Adrenal gland (tissue), 12 donors: Measurements from ENCODE around the gene PTF1A. TPM values are rescaled to one million over a fixed set of nuclear protein-coding genes. Genes with fewer than 3 reads are reported as not detected.

Experiments used
- DNase-seq, 7 donors: peaks; one replicate each; pipeline ENCODE4 v3.0.0-alpha.2; 2019 to 2020
- H3K27ac ChIP-seq, 5 donors: fragments of 200-600 bp; sonication (generic) in 4 of 5; 1 replicate in 3 of 5; 2 replicates in 2 of 5; pipeline versions ENCODE4 v1.5.1 to v1.8.0; 2016 to 2020; ENCODE audit warnings: mild to moderate bottlenecking in 1 of 5
- H3K27me3 ChIP-seq: fragments of 200-600 bp; 2 replicates; pipeline ENCODE4 v1.8.0; 2021
- H3K36me3 ChIP-seq, 2 donors: fragments of 200-600 bp; replicated peaks in 1 of 2; 1 replicate in 1 of 2; 2 replicates in 1 of 2; pipeline versions ENCODE4 v1.5.1 to v1.8.0; 2018 to 2022
- H3K4me1 ChIP-seq, 2 donors: fragments of 200-600 bp; replicated peaks in 1 of 2; 1 replicate in 1 of 2; 2 replicates in 1 of 2; pipeline versions ENCODE4 v1.5.1 to v1.8.0; 2018 to 2021
- H3K4me3 ChIP-seq, 4 donors: fragments of 200-600 bp; sonication (generic) in 3 of 4; one replicate each; pipeline ENCODE4 v1.5.1; 2016 to 2018
- H3K9me3 ChIP-seq, 3 donors: fragments of 200-600 bp; sonication (generic) in 1 of 3; replicated peaks in 1 of 3; 1 replicate in 2 of 3; 2 replicates in 1 of 3; pipeline versions ENCODE4 v1.5.1 to v1.8.0; 2016 to 2021
- POLR2A ChIP-seq, 2 donors: fragments of 450-650 bp; IDR thresholded peaks; one replicate each; pipeline ENCODE4 v1.6.1; 2017; ENCODE audit warnings: antibody characterized with exemption in 2 of 2, mild to moderate bottlenecking in 2 of 2, moderate library complexity in 1 of 2
- WGBS, 4 donors: extraction: QIAGEN DNeasy Blood & Tissue Kit in 2 of 4; methylation state at CpG; one replicate each; pipeline versions ENCODE4 v1.1.5 to v1.1.7; 2013 to 2017; 5-methylcytosine and 5-hydroxymethylcytosine counted together
- intact Hi-C, 2 donors: fragments of 100-400 bp; cut with DNase I; formaldehyde crosslinking; loops; one replicate each; pipeline versions ENCODE4 v1.14.1 to v1.15.0; 2022 to 2023
- polyA plus RNA-seq, 3 donors: library from polyadenylated mRNA; stranded (reverse); fragments of 200-250 nt in 2 of 3; fragments of 350-450 nt in 1 of 3; fragmentation: Illumina TruSeq in 1 of 3; extraction: RNeasy Lipid Tissue Mini Kit (QIAGEN cat#74804) in 1 of 3; gene quantifications; one replicate each; pipeline ENCODE4 v1.2.3, GENCODE V29; 2013 to 2014
- total RNA-seq, 9 donors: library from RNA; depleted of rRNA in 4 of 9; stranded (reverse); fragments of >200 nt in 4 of 9; fragments of 120-200 nt in 1 of 9; fragmentation: NEBNext Ultra II Directional in 1 of 9; extraction: Animal tissue kit (Norgen Biotek cat#: 25700) in 1 of 9; gene quantifications; one replicate each; pipeline versions ENCODE4 v1.1.0 to v1.2.4, GENCODE V29; 2013 to 2023
- TF ChIP-seq, protein P1 (sequence below), 6 experiments: fragments of 450-650 bp in 4 of 6; fragments of 200-600 bp in 2 of 6; sonication (generic) in 1 of 6; IDR thresholded peaks; 1 replicate in 5 of 6; 2 replicates in 1 of 6; pipeline versions ENCODE4 v1.5.1 to v1.8.0; 2016 to 2021; ENCODE audit warnings: antibody characterized with exemption in 6 of 6, mild to moderate bottlenecking in 2 of 6, moderate library complexity in 1 of 6
- donor health status: healthy with polysubstance abuse.
- donor health status: Bipolar disorder and iron deficiency.
- donor health status: DM: yes; HTN: yes; CAD: no.
- donor health status: DM: no; HTN: no; CAD: no.
- donor health status: DM: no; HTN: no; CAD: no.
- donor health status: DM: yes; HTN: yes; CAD: no.

Gene PTF1A
- total and polyA plus RNA-seq, 12 donors: not detected

- WGBS, 4 donors: 76 to 89% (median 84%) methylated on average over 4 of the region's 4 CpGs
- Histone ChIP-seq H3K4me3 (no peak overlapping the region), H3K9me3 (no peaks in the 10 kb centered on the region), H3K27ac (no peak overlapping the region), H3K27me3 (no peaks in the 10 kb centered on the region), H3K36me3 (no peaks in the 10 kb centered on the region), H3K4me1 (no peaks in the 10 kb centered on the region)
- no peak for DNase-seq
- intact Hi-C loops: no loop called here
- no peak for TF ChIP-seq POLR2A (IDR thresholded peaks at IDR 0.05)
- TF ChIP-seq, protein P1, sequence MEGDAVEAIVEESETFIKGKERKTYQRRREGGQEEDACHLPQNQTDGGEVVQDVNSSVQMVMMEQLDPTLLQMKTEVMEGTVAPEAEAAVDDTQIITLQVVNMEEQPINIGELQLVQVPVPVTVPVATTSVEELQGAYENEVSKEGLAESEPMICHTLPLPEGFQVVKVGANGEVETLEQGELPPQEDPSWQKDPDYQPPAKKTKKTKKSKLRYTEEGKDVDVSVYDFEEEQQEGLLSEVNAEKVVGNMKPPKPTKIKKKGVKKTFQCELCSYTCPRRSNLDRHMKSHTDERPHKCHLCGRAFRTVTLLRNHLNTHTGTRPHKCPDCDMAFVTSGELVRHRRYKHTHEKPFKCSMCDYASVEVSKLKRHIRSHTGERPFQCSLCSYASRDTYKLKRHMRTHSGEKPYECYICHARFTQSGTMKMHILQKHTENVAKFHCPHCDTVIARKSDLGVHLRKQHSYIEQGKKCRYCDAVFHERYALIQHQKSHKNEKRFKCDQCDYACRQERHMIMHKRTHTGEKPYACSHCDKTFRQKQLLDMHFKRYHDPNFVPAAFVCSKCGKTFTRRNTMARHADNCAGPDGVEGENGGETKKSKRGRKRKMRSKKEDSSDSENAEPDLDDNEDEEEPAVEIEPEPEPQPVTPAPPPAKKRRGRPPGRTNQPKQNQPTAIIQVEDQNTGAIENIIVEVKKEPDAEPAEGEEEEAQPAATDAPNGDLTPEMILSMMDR (IDR thresholded peaks at IDR 0.05): no peak
These were observed 42.0 kb upstream of the PTF1A start for GRCh38 chr10:23150091-23150490.

DNA sequence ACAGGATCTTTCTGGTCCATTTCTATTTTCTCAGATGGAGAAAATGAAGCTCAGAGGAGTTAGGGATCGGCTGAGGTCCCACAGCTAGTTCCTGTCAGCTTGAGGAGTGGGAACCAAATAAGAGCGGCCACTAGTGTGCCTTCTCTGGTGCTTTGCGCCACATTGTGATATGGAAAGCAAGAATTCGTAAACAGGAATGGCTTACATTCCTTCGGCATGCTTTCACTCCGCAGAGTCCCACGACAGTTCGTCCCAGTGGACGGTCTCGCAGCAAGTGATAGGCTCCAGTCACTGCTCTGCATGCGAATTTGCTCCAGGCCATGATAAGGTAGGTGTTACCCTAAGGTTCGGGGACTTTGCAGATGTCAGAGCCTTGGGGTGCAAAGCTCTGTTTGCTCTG lies 41.5 kb upstream of the PTF1A start:
- intact Hi-C loops: no loop called here
- no peak for TF ChIP-seq POLR2A (IDR thresholded peaks at IDR 0.05)
- TF ChIP-seq, protein P1 (IDR thresholded peaks at IDR 0.05): no peak
- DNase-seq: no peak
- 74 to 89% (median 84%) methylated on average over 12 of the region's 12 CpGs for WGBS, 4 donors
- Histone ChIP-seq H3K9me3 (no peaks in the 10 kb centered on the region), H3K36me3 (no peaks in the 10 kb centered on the region), H3K27ac (no peak overlapping the region), H3K4me1 (no peaks in the 10 kb centered on the region), H3K4me3 (no peak overlapping the region), H3K27me3 (no peaks in the 10 kb centered on the region)

GRCh38 chr10:23151071-23151470 lies 41.0 kb upstream of the PTF1A start:
- no peaks in the 10 kb centered on the region for H3K4me1 ChIP-seq
- no peak overlapping the region for H3K4me3 ChIP-seq
- WGBS, 4 donors: 62 to 77% (median 69%) methylated on average over 7 of the region's 7 CpGs
- H3K9me3 ChIP-seq: no peaks in the 10 kb centered on the region
- intact Hi-C loops: no loop called here
- no peak for DNase-seq
- no peaks in the 10 kb centered on the region for H3K36me3 ChIP-seq
- no peak for TF ChIP-seq POLR2A (IDR thresholded peaks at IDR 0.05)
- TF ChIP-seq, protein P1 (IDR thresholded peaks at IDR 0.05): no peak
- no peak overlapping the region for H3K27ac ChIP-seq
- no peaks in the 10 kb centered on the region for H3K27me3 ChIP-seq

- DNase-seq: no peak
- no peaks in the 10 kb centered on the region for H3K9me3 ChIP-seq
- TF ChIP-seq, protein P1 (IDR thresholded peaks at IDR 0.05): no peak
- no peak for TF ChIP-seq POLR2A (IDR thresholded peaks at IDR 0.05)
- intact Hi-C loops: no loop called here
- H3K36me3 ChIP-seq: no peaks in the 10 kb centered on the region
- no peak overlapping the region for H3K27ac ChIP-seq
- peaks cover 0 to 7% of the 10 kb centered on the region in 2 donors for H3K4me1 ChIP-seq
- H3K4me3 ChIP-seq: no peak overlapping the region
- H3K27me3 ChIP-seq: no peaks in the 10 kb centered on the region
- WGBS, 4 donors: 79 to 83% (median 80%) methylated on average over 7 of the region's 7 CpGs
These were observed 36.9 kb upstream of the PTF1A start for GRCh38 chr10:23155169-23155568.
